MM.1S (cell line): ENCODE data around the gene TBX20.

Experiments used
- DNase-seq: peaks from one replicate; pipeline ENCODE4 v3.0.0-alpha.2; 2015
- H2AFZ ChIP-seq: fragments of 300-600 bp; sonication (generic); 2 replicates; pipeline ENCODE4 v1.6.0; 2016; ENCODE audit warnings: antibody characterized with exemption, low read length
- H3F3A ChIP-seq: fragments of 300-600 bp; sonication (generic); 2 replicates; pipeline ENCODE4 v1.6.1; 2016; ENCODE audit warnings: mild to moderate bottlenecking, antibody characterized with exemption, low read length, moderate library complexity, mixed read lengths; ENCODE audit not compliant: insufficient read depth
- H3K27ac ChIP-seq: fragments of 300-600 bp; sonication (generic); 2 replicates; pipeline ENCODE4 v1.5.1; 2016; ENCODE audit warnings: mild to moderate bottlenecking, low read length
- H3K27me3 ChIP-seq: fragments of 300-600 bp; sonication (generic); replicated peaks from 2 replicates; pipeline ENCODE4 v1.6.0; 2016; ENCODE audit warnings: low read length; ENCODE audit not compliant: insufficient read depth
- H3K36me3 ChIP-seq: fragments of 300-600 bp; sonication (generic); replicated peaks from 2 replicates; pipeline ENCODE4 v1.6.1; 2016; ENCODE audit warnings: mild to moderate bottlenecking, low read length, mixed read lengths; ENCODE audit not compliant: insufficient read depth
- H3K4me1 ChIP-seq: fragments of 300-600 bp; sonication (generic); 2 replicates; pipeline ENCODE4 v1.6.1; 2016; ENCODE audit warnings: low read length, mixed read lengths
- H3K4me2 ChIP-seq: fragments of 300-600 bp; sonication (generic); 2 replicates; pipeline ENCODE4 v1.6.0; 2016; ENCODE audit warnings: low read depth, low read length
- H3K4me3 ChIP-seq: fragments of 300-600 bp; sonication (generic); 2 replicates; pipeline ENCODE4 v1.5.1; 2016; ENCODE audit warnings: low read length, mixed read lengths
- H3K79me2 ChIP-seq: fragments of 300-600 bp; sonication (generic); 2 replicates; pipeline ENCODE4 v1.6.1; 2016; ENCODE audit warnings: mixed run types, low read length, mixed read lengths
- H3K9ac ChIP-seq: fragments of 300-600 bp; sonication (generic); 2 replicates; pipeline ENCODE4 v1.6.1; 2016; ENCODE audit warnings: low read length, mixed read lengths
- H3K9me2 ChIP-seq: fragments of 300-600 bp; sonication (generic); replicated peaks from 2 replicates; pipeline ENCODE4 v1.6.1; 2016; ENCODE audit warnings: mild to moderate bottlenecking, low read length, mixed read lengths; ENCODE audit not compliant: insufficient read depth
- H3K9me3 ChIP-seq: fragments of 300-600 bp; sonication (generic); replicated peaks from 2 replicates; pipeline ENCODE4 v1.6.1; 2016; ENCODE audit warnings: mild to moderate bottlenecking, low read length, mixed read lengths; ENCODE audit not compliant: insufficient read depth
- H4K20me1 ChIP-seq: fragments of 300-600 bp; sonication (generic); 2 replicates; pipeline ENCODE4 v1.6.1; 2016; ENCODE audit warnings: mild to moderate bottlenecking, low read length, moderate library complexity, mixed read lengths; ENCODE audit not compliant: insufficient read depth
- EZH2 ChIP-seq: fragments of 300-600 bp; sonication (generic); optimal IDR thresholded peaks from 2 replicates; pipeline ENCODE3; 2017; ENCODE audit warnings: low read depth, mild to moderate bottlenecking, antibody characterized with exemption, low read length, mixed read lengths
- EZH2phosphoT487 ChIP-seq: fragments of 300-600 bp; sonication (generic); IDR thresholded peaks from 2 replicates; pipeline ENCODE4 v1.6.1; 2018; ENCODE audit warnings: antibody characterized with exemption, low read length
- TF ChIP-seq, protein P1 (sequence below): fragments of 300-600 bp; sonication (generic); IDR thresholded peaks from 2 replicates; pipeline ENCODE4 v1.5.1; 2016; ENCODE audit warnings: antibody characterized with exemption, low read length, mixed read lengths

The TBX20 gene

DNA sequence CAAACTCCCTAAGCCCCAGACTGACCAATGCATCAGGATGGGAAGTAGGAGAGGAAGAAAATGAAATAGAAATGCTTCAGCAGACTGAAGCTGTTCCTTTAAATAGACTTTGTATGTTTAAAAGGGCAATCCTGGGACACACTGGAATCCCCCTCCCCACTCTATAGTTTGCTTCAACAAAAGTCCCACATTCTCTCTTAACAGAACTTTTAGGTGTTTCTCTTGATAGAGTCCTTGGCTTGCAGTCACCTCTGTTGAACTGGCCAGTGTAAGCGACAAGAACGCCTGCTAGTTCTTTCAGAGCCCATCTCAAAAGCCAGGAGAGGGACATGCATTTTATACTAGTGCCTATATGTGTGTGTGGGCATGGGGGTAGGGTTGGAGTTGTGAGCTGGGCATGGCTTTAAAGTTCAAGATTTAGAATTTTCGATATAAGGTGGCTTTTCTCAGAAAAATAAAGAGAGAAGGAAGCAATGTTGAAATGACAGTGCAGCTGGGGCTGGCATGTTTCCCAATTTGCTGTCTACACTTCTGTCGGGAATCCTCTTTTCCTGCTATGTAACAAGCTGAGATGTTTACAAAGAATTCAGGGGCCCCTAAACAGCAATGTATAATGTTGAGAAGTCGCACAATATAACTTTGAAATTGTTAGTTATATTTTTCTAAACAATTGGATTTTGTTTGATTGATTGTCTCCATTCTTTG, 2.1 kb downstream of the TBX20 start:
- no peak overlapping the region for H3K4me3 ChIP-seq
- H3K9me3 ChIP-seq: no peaks in the 10 kb centered on the region

DNA sequence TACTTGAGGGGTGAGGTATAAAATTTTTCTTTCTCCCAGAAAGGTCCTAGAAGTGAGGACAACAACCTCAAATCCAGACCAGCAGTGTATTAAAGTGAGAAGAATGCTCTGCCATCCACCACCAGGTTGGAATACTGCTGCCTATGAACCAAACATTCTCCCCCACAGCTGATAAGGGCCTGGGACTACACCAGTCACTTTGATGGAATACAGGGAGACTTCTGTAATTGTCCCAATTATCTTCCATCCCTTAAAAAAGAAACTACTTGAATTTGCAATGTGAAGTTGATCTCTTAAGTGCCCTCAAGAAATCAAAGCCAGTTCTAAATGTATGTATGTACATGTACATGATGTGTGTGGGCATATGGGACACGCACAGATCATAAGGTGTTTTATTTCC, 3.0 kb downstream of the TBX20 start:
- Histone ChIP-seq H3K9me3 (no peaks in the 10 kb centered on the region), H3K27me3 (peaks cover 8% of the 10 kb centered on the region), H3K79me2 (no peaks in the 10 kb centered on the region), H3K27ac (no peak overlapping the region), H3K4me2 (no peak overlapping the region), H3K9ac (no peak overlapping the region), H3F3A (no peaks in the 10 kb centered on the region), H3K4me3 (no peak overlapping the region), H3K4me1 (no peaks in the 10 kb centered on the region), H3K36me3 (no peaks in the 10 kb centered on the region), H3K9me2 (no peaks in the 10 kb centered on the region), H2AFZ (no peak overlapping the region), H4K20me1 (no peaks in the 10 kb centered on the region)
- TF ChIP-seq EZH2phosphoT487 (no peak), EZH2 (no peak)
- TF ChIP-seq, protein P1, sequence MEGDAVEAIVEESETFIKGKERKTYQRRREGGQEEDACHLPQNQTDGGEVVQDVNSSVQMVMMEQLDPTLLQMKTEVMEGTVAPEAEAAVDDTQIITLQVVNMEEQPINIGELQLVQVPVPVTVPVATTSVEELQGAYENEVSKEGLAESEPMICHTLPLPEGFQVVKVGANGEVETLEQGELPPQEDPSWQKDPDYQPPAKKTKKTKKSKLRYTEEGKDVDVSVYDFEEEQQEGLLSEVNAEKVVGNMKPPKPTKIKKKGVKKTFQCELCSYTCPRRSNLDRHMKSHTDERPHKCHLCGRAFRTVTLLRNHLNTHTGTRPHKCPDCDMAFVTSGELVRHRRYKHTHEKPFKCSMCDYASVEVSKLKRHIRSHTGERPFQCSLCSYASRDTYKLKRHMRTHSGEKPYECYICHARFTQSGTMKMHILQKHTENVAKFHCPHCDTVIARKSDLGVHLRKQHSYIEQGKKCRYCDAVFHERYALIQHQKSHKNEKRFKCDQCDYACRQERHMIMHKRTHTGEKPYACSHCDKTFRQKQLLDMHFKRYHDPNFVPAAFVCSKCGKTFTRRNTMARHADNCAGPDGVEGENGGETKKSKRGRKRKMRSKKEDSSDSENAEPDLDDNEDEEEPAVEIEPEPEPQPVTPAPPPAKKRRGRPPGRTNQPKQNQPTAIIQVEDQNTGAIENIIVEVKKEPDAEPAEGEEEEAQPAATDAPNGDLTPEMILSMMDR: no peak
- no peak for DNase-seq

More for the DNA sequence above, 2.1 kb downstream of the TBX20 start:
- Histone ChIP-seq H3K79me2 (no peaks in the 10 kb centered on the region), H3K27me3 (peaks cover 16% of the 10 kb centered on the region), H3K9ac (no peak overlapping the region), H3K27ac (no peak overlapping the region), H4K20me1 (no peaks in the 10 kb centered on the region), H3K4me1 (no peaks in the 10 kb centered on the region), H2AFZ (no peak overlapping the region), H3F3A (no peaks in the 10 kb centered on the region), H3K4me2 (0 out of 2 replicates have a peak overlapping the region, but pooled peaks have one; percentile 4), H3K9me2 (no peaks in the 10 kb centered on the region), H3K36me3 (no peaks in the 10 kb centered on the region)
- no peak for DNase-seq
- TF ChIP-seq EZH2phosphoT487: no peak
- TF ChIP-seq, protein P1: no peak
- TF ChIP-seq EZH2: no peak

DNA sequence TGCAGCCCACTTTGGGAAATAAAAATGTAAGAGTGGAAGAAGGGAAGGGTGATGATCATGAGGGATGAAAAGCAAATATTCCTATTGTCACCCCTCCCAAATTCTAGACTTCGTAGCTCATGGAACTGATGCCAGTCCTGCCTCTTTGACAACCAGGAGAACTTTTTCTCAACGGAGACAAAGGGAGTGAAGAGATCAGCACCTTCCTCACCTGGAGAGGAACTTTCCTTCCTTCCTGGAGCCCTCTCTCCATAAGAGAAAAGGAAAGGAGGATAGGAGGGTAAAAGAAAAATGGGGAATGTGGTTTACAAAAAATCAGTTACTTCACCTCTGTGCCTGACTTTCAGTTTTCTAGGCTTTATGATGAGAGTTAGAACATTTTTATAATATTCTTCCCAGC, 3.4 kb downstream of the TBX20 start:
- no peaks in the 10 kb centered on the region for H4K20me1 ChIP-seq
- H3K9me2 ChIP-seq: no peaks in the 10 kb centered on the region
- H3K79me2 ChIP-seq: no peaks in the 10 kb centered on the region
- DNase-seq: no peak
- H3K9ac ChIP-seq: no peak overlapping the region
- H3K36me3 ChIP-seq: no peaks in the 10 kb centered on the region
- no peaks in the 10 kb centered on the region for H3K9me3 ChIP-seq
- no peak overlapping the region for H3K4me2 ChIP-seq
- TF ChIP-seq, protein P1: no peak
- TF ChIP-seq EZH2phosphoT487: no peak
- H3K27ac ChIP-seq: no peak overlapping the region
- no peaks in the 10 kb centered on the region for H3K4me1 ChIP-seq
- H3F3A ChIP-seq: no peaks in the 10 kb centered on the region
- no peak overlapping the region for H2AFZ ChIP-seq
- H3K27me3 ChIP-seq: peaks cover 3% of the 10 kb centered on the region
- no peak overlapping the region for H3K4me3 ChIP-seq
